GM18867 (cell line): Measurements from ENCODE around the gene NOL4L.
"Not testable (repeated sequence)": the region's sequence is repeated elsewhere in the genome, so short reads cannot be mapped to it uniquely, and the experiment has no call there.

Source experiments
- ATAC-seq: cut with Tn5 transposase; IDR thresholded peaks from one replicate; pipeline ENCODE4 v1.9.1; 2021; ENCODE audit warnings: mild to moderate bottlenecking, moderate library complexity; ENCODE audit not compliant: unreplicated experiment

Gene NOL4L

DNA sequence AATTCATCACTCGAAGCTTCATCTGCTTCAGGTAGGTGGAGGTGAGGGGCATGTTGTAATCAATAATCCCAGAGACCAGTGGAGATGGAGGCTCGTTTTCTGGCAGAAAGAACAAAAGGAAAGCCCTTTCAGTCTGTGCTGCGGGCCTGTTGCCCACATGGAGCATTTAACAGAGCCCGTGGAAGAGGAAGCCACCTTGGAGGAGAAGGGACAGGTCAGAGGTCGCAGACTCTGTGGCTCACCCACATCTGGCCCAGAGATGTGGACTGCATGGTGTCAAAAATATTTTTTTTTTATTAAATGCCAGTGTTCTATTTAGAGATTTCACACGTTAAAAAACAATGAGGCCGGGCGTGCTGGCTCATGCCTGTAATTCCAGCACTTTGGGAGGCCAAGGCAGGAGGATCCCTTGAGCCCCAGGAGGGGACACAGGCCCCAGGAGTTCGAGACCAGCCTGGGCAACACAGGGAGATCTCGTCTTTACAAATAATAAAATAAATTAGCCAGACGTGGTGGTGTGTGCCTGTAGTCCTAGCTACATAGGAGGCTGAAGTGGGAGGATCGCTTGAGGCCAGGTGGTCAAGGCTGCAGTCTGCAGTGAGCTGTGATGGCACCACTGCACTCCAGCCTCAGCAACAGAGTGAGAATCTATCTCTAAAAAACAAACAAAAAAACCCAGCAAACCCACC is 73.6 kb downstream of the NOL4L start:
- ATAC-seq = no peak

DNA sequence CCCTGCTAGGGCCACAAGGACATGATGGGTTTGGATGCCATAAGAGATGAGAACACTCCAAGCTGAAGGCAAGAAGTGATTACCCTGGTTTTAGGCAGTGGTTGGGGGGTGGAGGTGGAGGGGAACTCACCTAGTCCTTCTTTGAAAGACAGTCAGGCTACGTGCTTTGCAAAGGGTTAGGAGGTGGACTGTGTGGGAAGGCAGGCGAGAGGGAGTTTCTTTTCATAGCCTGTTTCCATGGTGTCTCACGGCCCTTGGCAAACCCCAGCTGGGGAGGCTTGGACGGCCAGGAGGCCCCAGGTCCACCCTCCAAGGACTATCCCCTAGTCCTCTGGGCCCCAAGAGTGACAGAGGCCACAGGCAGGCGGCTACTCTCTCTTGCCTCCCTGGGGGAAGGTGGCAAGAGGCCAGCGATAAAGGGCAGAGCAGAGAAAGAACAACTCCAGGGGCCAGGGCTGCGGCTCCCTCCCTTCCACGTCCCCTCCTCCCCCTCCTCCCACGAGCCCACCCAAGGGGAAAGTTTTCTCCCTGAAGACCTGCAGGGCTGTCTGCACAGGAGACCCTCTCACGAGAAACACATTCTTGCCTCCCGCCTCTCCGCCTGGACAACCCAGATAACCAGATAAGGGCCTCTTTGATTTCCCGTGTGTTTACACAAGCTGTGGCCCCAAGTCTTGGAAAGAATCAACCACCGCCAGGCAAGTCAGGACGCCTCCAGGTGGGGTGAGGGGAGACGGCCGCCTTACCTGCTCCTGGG is 74.4 kb downstream of the NOL4L start:
- ATAC-seq = no peak

DNA sequence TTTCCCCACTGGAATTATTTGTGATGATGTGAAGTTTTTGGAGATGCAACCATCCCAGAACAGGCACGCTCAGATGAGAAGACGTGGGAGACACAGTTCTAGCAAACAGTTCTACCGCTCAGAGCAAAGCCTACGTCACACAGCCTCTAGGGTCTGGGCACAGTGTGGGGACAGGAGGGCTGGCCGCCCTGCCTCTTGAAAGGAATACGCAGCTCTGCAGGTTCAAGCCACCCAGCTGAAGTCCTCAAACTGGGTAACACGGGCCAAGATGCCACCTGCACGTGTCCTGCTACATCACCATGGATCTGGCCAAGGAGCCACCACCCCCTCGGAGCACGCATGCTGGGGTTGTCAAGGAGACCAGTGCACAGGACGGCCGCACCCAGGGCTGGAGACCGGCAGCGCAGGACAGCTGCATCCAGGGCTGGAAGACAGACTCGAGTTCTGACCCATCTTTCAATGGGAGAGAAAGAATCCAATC is 75.0 kb downstream of the NOL4L start:
- ATAC-seq = no peak

DNA sequence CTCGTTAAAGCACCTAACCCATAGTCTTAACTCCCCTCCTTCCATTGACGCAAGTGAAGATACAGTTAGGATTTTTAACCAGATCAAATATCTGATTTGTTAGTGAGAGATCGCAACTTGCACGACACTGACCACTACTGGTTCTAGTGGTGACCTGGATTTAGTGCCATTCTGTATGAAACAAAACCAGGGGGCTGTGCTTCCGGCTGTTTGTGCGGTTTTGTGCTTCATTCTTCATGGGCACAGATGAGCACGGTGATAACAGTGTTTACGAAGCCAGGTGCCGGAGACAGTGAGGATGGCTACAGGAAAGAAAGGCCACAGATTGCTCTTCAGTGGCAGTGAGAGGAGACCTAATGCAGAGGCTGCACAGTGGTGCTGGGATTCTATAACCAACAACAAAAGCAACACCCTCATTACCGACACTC is 75.5 kb downstream of the NOL4L start:
- no peak for ATAC-seq

DNA sequence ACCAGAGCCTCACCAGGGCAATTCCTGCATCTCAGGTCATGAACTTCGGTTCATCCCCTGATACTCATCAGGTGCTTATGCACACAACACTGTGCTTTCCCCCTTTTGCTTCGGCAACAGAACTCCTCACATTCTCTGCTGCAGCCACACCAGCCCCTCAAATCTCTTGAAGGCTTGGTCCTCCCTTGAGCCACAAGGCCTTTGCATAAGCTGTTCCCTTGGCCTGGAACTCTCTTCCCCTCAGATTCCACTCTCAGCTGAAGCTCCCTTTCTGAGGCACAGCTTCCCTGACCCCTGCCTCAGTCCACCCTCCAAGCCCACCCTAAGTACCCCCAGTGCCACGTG is 76.4 kb downstream of the NOL4L start:
- ATAC-seq = no peak

DNA sequence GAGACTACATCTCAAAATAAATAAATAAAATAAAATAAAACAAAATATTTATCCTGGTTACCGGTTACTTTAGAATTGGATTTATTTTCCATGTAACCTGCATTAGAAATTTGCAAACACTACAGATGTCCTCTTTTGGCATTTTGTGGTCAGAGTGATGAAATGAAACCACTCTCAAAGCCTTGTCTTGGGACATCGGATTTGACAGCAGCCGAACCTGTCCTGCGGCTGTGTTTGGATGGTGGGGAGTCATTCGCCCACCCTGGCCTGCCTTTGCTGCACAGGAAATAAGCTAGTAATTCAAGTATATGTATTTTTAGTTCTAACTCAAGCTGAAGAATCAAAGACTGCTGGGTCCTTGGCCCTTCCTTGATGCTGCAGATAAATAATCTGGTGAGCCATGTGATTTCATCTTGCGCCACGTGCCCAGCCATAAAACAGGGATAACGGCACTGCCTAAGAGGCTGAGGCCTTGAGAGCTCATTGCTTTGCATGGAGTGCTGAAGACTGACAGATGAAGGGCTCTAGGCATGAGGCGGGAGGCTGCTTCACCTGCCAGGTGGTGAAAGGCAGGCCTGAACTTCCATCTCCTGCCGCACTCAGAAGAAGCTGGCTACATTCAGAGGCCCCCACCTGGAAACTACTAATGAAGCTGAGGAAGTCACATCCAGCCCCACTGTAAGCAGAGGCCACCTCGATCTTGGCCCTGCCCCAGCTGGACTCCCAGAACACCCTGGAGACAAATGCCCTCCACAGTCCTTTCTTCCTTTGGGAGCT is 76.9 kb downstream of the NOL4L start:
- ATAC-seq = no peak

DNA sequence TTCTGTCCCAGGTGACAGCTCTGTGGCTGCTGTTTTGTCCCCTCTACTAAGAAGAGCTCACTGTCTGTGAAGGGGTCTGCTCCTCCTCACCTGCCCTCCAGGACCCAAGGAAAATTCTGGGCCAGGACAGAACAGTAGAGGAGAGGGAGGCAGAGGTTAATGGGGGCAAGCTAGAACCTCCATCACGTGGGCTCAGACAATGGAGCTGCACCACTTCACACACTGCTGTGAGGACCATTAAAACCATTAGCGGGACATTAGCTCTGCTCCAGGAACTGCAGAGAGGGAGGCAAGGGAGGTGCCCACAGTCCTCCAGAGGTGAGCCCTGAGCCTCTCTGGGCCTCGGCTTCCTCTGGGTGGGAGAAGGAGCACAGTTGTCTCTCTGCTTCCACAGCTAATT is 78.4 kb downstream of the NOL4L start:
- ATAC-seq = no peak

DNA sequence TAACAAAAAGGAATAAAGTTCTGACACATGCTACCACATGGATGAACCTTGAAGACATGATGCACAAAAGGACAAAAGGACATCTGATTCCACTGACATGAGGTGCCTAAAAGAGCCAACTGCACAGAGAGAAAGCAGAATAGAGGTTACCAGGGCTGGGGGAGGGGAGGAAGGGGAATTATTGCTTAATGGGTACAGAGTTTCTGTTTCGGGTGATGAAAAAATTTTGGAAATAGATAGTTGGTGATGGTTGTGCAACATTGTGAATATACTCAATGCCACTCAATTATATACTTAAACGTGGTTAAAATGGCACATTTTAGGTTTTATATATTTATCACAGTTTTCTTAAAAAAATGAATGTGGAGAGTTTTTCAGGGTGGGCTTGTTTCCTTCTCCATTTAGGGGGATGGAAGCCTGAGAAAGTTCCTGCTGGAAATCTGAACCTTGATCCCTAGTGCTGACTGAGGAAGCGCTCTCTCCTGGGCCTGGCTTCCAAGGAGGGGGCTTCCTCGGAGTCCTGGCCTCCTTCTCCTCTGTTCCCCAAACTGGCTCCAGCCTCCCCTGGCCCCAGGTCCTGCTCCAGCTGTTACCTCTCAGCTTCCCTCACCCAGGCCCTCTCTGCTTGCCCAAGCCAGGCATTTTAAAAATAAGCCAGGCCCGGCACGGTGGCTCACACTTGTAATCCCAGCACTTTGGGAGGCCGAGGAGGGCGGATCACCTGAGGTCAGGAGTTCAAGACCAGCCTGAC is 79.2 kb downstream of the NOL4L start:
- ATAC-seq = no peak

DNA sequence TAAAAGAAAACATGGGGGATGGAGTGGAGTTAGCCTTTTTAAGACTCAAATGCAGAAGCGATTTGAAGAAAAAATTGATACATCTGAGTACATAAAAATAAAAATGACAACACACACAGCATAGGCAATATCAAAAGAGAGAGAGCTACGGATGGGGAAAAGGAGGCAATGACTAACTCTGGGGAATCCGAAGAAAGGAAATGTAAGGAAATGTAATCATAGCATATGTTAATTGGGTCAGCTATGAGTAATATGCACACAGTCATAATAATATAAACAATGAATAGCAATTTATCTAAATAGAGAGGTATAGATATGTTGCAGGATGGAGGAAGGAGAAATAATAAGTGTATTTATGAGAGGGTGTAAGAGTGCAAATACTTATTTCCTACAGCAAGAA is 83.4 kb downstream of the NOL4L start:
- ATAC-seq = no peak

DNA sequence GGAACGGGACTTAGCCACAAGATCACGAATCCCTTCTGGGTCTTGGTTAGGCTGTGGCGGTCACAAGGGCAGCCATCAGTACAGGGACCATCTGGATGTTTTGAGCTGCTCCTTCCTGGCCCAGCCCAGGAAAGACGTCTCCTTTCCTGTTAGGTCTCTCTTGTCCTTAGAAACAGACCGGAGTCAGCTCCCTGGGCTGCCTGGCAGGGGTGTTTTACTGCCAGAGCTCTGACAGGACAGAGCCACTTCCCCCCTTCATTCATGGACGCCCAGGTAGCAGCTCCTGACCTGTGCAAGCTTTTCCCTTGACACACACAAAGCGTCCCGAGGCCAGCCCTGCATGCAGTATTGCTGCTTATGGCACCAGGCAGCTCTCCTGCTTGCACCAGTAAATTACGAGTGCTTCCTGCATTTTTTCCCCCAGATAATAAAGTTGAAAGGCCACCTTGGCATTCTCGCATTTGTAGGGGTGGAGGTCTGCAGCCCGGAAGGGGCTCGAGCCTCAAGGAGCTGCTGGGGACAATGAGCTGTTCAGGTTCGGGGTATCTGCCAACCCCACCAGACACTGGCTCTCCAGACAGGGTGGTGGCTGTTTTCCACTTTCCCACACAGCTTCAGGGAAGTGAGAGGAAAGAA is 87.4 kb downstream of the NOL4L start:
- no peak for ATAC-seq

DNA sequence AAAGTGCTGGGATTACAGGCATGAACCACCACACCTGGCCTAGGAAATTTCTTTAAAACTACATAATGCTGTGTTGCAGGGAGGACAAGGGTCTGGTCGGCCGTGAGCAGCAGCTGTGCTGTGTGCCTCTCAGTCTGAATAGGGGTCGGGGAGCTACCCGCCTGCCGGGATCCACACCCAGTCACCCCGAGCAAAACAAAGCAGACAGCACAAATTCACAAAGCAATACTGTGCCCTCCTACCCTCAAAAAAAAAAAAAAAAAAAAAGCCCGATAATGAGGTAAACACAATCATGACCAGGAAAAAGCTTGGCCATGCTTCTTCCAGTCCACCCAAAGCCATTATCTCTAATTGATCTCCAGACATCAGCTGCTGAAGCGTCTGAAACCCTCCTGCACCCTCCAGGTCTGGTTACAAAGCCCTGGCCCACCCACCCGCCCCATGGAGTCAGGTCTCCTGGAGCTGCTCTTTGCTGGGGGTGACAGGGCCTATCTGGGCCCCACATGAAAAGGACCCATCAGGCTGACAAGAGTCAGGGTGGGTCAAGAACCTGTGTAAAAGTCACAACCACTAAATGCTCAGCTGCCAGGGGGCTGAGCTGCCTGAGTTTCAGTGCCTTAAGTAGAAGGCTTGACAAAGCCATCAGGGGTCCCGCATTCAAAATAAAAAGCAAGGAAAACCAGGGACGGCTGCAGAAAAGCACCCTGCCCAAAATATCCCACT is 88.2 kb downstream of the NOL4L start:
- ATAC-seq = no peak

DNA sequence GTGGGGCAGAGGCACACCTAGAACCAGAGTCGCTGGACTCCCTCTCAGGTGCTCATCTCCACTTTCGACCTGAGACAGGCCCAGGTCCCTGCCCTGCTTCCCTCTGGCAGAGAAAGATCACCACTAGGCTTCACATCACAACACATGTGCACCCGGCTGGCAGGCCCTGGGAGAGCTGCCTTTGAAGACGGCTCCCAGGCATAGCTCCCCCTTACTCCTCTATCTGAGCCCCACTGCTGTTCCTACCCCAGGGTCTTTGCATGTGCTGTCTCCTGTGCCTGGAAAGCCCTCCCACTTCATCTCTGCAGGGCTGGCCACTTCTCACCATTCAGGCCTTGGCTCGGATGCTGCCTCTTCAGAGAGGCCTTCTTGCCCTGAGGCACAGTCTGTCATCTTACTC is 89.2 kb downstream of the NOL4L start:
- no peak for ATAC-seq

DNA sequence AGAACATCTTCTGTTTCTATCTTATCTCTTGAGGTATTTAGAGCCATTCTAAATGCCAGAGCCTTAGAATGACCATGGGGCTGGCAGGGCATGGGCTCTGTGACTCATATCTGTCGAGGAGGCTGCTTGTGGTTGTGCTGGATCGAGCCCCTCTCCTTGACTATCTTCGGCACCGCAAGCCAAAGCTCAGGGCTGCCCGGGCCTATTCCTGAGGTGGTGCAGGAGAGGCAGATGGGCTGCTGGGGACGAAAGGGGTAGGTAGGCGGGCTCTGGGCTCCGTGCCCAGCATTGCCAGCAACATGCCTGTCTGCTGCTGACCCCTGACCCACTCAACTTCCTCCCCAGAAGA is 89.9 kb downstream of the NOL4L start:
- no peak for ATAC-seq

DNA sequence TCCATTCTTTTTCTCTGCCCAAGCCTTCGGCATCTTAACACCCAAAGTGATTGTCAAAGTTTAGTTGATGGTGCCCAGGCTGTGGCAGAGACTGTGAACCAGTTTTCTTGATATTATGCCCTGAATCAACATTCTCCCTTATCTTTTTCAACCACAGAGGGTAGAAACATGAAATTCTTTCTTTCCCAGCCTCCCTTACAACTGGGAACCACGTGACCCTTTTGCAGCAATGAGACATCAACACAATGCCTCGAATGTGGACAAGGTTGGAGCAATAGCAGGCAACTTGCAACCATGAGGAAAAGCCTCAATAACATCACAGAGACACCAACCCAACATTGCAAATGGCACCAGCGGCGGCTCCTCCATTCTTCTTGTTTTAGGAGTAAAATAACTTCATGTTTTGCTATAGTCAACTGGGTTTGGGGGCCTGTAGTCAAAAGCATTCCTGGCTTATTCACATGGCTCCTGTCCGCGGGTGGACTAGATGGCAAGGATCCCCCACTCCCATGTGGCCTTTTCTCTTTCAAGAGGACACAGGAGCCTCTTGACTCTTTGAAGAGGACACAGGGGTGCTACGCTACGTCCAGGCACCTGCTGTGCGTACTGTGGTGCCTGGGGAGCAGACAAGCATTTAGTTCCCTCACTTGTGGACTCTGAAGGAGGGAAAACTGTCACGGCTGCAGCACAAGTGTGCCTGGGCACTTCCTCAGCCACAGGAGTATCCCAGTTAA is 90.5 kb downstream of the NOL4L start:
- no peak for ATAC-seq

DNA sequence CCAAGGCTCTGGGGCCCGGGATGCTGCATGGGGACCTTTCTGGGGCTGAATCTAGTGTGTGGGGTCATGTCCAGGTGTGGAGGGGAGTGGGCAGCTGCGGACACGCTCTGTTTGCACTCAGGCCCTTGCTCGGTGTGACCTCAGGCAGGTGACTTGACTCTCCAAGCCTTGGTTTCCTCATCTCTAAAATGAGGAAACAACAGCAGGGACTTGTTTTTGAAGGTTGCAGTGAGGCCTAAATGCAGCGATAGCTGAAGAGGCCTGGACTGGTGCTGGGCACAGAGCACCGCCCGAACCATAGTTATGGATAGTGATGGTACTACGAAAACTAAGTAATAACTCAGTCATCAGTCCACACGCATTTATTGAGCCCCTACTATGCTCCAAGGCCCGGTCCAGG is 91.8 kb downstream of the NOL4L start:
- no peak for ATAC-seq

DNA sequence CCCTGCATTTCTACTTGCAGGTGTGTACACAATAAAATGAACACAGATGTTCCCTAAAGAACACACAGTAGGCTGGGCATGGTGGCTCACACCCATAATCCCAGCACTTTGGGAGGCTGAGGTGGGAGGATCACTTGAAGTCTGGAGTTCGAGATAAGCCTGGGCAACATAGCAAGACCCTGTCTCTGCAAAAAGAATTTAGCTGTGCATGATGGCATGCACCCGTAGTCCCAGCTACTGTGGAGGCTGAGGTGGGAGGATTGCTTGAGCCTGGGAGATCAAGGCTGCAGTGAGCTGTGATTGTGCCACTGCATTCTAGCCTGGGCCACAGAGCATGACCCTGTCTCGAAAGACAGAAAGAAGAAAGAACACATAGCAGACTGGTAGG is 93.4 kb downstream of the NOL4L start:
- not testable (repeated sequence) for ATAC-seq

DNA sequence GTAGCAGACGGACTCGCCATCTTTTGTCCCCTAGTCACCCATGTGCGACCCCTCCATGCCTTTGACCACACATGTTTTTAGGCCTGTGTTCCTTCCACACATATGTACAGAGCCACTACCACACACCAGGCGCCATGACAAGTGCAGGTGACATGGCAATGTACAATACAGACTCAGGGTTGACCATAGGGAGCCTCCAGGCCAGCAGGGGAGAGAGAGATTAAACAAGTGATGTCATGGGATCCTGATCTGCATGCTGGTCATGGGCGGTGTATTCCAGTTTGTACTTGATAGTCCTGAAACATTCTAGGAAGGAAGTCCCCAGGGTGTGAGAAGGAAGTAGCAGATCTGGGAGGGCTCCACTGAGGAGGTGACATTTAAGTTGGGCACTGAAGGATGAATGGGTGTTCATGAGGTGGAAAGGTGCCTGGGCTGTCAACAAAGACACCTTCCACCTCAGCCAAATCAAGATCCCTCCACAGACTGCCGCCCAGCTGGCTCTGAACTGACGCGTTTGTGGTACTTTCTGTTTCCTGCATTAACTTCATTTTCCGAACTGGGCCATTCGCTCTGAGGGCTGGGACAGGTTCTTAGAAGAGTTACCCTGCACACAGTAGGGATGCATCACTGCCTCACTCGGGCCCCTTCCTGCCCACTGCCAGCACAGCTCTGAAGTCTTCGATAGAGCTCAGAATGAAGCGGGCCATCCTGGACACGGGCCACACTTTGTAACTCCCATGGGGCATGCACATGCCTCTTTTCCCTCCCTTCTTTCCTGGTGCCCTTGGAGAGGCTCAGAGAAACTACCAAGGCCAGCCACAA is 94.0 kb downstream of the NOL4L start:
- no peak for ATAC-seq

DNA sequence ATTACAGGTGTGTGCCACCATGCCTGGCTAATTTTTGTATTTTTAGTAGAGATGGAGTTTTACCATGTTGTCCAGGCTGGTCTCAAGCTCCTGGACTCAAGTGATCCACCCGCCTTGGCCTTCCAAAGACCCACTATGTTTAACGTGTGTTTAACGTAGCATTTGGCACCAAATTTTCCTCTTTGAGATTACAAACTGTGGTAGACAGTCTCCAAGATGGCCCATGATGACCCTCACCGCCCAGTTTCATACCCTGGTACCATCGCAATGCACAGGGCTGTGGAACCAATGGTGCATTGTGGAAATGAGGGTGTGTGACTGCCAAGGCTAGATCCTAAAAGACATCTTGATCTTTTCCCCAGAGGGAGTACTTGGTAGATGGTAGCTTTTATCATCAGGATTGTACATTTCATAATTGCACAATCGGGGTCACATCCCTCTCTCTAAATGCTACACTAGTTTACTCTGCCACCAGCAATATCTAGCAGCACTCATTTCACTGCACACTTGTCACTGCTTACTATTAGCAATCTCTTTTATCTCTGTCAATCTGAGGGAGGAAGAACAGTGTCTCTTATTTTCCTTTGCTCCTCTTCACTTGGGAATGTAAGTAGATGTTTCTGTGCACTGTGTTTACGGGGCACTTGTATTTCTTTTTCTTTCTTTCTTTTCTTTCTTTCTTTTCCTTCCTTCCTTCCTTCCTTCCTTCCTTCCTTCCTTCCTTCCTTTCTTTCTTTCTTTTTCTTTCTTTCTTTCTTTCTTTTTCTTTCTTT is 96.9 kb downstream of the NOL4L start:
- ATAC-seq = no peak
